Subcutaneous abdominal adipose tissue (tissue), 5 donors: ENCODE data around the gene ZNF3.

Experiments
- H3K27ac ChIP-seq: one replicate; pipeline ENCODE4 v1.7.0; 2013; ENCODE audit warnings: low read depth, mild to moderate bottlenecking, inconsistent platforms, low read length, moderate library complexity
- H3K27me3 ChIP-seq, 5 donors: one replicate each; pipeline ENCODE4 v1.7.0; 2013; ENCODE audit warnings: low read length in 5 of 5, inconsistent platforms in 1 of 5; ENCODE audit not compliant: control insufficient read depth in 5 of 5, insufficient read depth in 4 of 5
- H3K36me3 ChIP-seq, 5 donors: one replicate each; pipeline ENCODE4 v1.7.0; 2013; ENCODE audit warnings: low read length in 5 of 5; ENCODE audit not compliant: control insufficient read depth in 5 of 5, insufficient read depth in 5 of 5
- H3K4me1 ChIP-seq, 5 donors: one replicate each; pipeline ENCODE4 v1.7.0; 2013; ENCODE audit warnings: low read length in 5 of 5, mild to moderate bottlenecking in 3 of 5, moderate library complexity in 1 of 5; ENCODE audit not compliant: control insufficient read depth in 5 of 5, insufficient read depth in 5 of 5
- H3K4me3 ChIP-seq, 5 donors: one replicate each; pipeline ENCODE4 v1.7.0; 2013; ENCODE audit warnings: low read length in 5 of 5, low read depth in 1 of 5
- H3K9ac ChIP-seq, 5 donors: one replicate each; pipeline ENCODE4 v1.7.0; 2013; ENCODE audit warnings: low read length in 5 of 5, mild to moderate bottlenecking in 4 of 5, moderate library complexity in 3 of 5
- H3K9me3 ChIP-seq, 5 donors: one replicate each; pipeline ENCODE4 v1.7.0; 2013; ENCODE audit warnings: low read length in 5 of 5; ENCODE audit not compliant: control insufficient read depth in 5 of 5
- donor health status: healthy.
- donor health status: healthy.
- donor health status: healthy.
- donor health status: healthy.
- donor health status: healthy.

Gene ZNF3

GRCh38 chr7:100059251-100059739 is 22.2 kb downstream of the ZNF3 start:
- no peaks in the 10 kb centered on the region for H3K4me1 ChIP-seq
- H3K4me3 ChIP-seq: no peak overlapping the region
- no peak overlapping the region for H3K27ac ChIP-seq
- no peaks in the 10 kb centered on the region for H3K27me3 ChIP-seq
- no peaks in the 10 kb centered on the region for H3K9me3 ChIP-seq
- no peak overlapping the region for H3K9ac ChIP-seq
- H3K36me3 ChIP-seq: peaks cover 8 to 66% (median 48%) of the 10 kb centered on the region in 5 donors

- Histone ChIP-seq H3K9me3 (no peaks in the 10 kb centered on the region), H3K36me3 (peaks cover 3 to 52% (median 38%) of the 10 kb centered on the region in 5 donors), H3K27me3 (no peaks in the 10 kb centered on the region), H3K4me1 (no peaks in the 10 kb centered on the region), H3K27ac (no peak overlapping the region), H3K4me3 (no peak overlapping the region), H3K9ac (no peak overlapping the region)
Measured at GRCh38 chr7:100057006-100057405, 24.5 kb downstream of the ZNF3 start.

GRCh38 chr7:100053215-100053614 is 28.3 kb downstream of the ZNF3 start:
- no peaks in the 10 kb centered on the region for H3K27me3 ChIP-seq
- H3K4me1 ChIP-seq: peaks cover 0 to 15% (median 11%) of the 10 kb centered on the region in 5 donors
- H3K9ac ChIP-seq: no peak overlapping the region
- no peak overlapping the region for H3K4me3 ChIP-seq
- H3K9me3 ChIP-seq: no peaks in the 10 kb centered on the region
- no peak overlapping the region for H3K27ac ChIP-seq
- peaks cover 3 to 18% (median 16%) of the 10 kb centered on the region in 5 donors for H3K36me3 ChIP-seq

- Histone ChIP-seq H3K9me3 (no peaks in the 10 kb centered on the region), H3K4me3 (no peak overlapping the region), H3K27ac (no peak overlapping the region), H3K36me3 (peaks cover 0 to 3% (median under 1%) of the 10 kb centered on the region in 5 donors), H3K27me3 (no peaks in the 10 kb centered on the region), H3K4me1 (peaks cover 0 to 15% (median 11%) of the 10 kb centered on the region in 5 donors), H3K9ac (no peak overlapping the region)
Measured at GRCh38 chr7:100051611-100052010, 29.9 kb downstream of the ZNF3 start.

GRCh38 chr7:100049441-100050291 is 31.9 kb downstream of the ZNF3 start, which contains the start of gene ZSCAN21:
Gene ZSCAN21 (plus strand): TSS chr7:100049774. CDS start chr7:100057007, 7,233 bp downstream.
- H3K4me1 ChIP-seq: peaks cover 0 to 15% (median 11%) of the 10 kb centered on the region in 5 donors
- H3K27me3 ChIP-seq: no peaks in the 10 kb centered on the region
- H3K36me3 ChIP-seq: peaks cover 0 to 3% (median 0%) of the 10 kb centered on the region in 5 donors
- H3K9me3 ChIP-seq: no peaks in the 10 kb centered on the region
- H3K27ac ChIP-seq: peak within 1 kb of the TSS; percentile 97
- peak within 1 kb of the TSS; percentile 89 to 99 (median 94) for H3K9ac ChIP-seq
- peak within 1 kb of the TSS; percentile 90 to 96 (median 93) for H3K4me3 ChIP-seq

GRCh38 chr7:100048680-100049079 is 32.8 kb downstream of the ZNF3 start:
- peaks cover 0 to 3% (median 0%) of the 10 kb centered on the region in 5 donors for H3K36me3 ChIP-seq
- no peak overlapping the region for H3K27ac ChIP-seq
- peaks cover 0 to 15% (median 11%) of the 10 kb centered on the region in 5 donors for H3K4me1 ChIP-seq
- peak overlapping the region in 1 of 5 donors; percentile 90 for H3K4me3 ChIP-seq
- no peak overlapping the region for H3K9ac ChIP-seq
- no peaks in the 10 kb centered on the region for H3K9me3 ChIP-seq
- H3K27me3 ChIP-seq: no peaks in the 10 kb centered on the region

GRCh38 chr7:100044718-100045117 is 36.8 kb downstream of the ZNF3 start:
- H3K4me1 ChIP-seq: peaks cover 0 to 6% (median 3%) of the 10 kb centered on the region in 5 donors
- no peak overlapping the region for H3K4me3 ChIP-seq
- H3K36me3 ChIP-seq: no peaks in the 10 kb centered on the region
- no peaks in the 10 kb centered on the region for H3K9me3 ChIP-seq
- no peaks in the 10 kb centered on the region for H3K27me3 ChIP-seq
- no peak overlapping the region for H3K27ac ChIP-seq
- no peak overlapping the region for H3K9ac ChIP-seq

GRCh38 chr7:100040575-100040974 is 40.9 kb downstream of the ZNF3 start:
- no peaks in the 10 kb centered on the region for H3K9me3 ChIP-seq
- H3K36me3 ChIP-seq: peaks cover 0 to 7% (median 4%) of the 10 kb centered on the region in 5 donors
- no peak overlapping the region for H3K27ac ChIP-seq
- no peak overlapping the region for H3K9ac ChIP-seq
- peaks cover 5 to 20% (median 15%) of the 10 kb centered on the region in 5 donors for H3K4me1 ChIP-seq
- no peaks in the 10 kb centered on the region for H3K27me3 ChIP-seq
- H3K4me3 ChIP-seq: no peak overlapping the region

GRCh38 chr7:100038326-100038725 is 43.2 kb downstream of the ZNF3 start:
- H3K9ac ChIP-seq: no peak overlapping the region
- peaks cover 0 to 2% (median 0%) of the 10 kb centered on the region in 5 donors for H3K9me3 ChIP-seq
- peaks cover 10 to 32% (median 25%) of the 10 kb centered on the region in 5 donors for H3K4me1 ChIP-seq
- H3K27me3 ChIP-seq: peaks cover 0 to 5% (median 0%) of the 10 kb centered on the region in 5 donors
- H3K4me3 ChIP-seq: no peak overlapping the region
- H3K27ac ChIP-seq: no peak overlapping the region
- H3K36me3 ChIP-seq: peaks cover 13 to 27% (median 24%) of the 10 kb centered on the region in 5 donors

- Histone ChIP-seq H3K9me3 (peaks cover 0 to 2% (median 0%) of the 10 kb centered on the region in 5 donors), H3K9ac (no peak overlapping the region), H3K27ac (peak overlapping the region; percentile 39), H3K4me3 (no peak overlapping the region), H3K4me1 (peaks cover 10 to 32% (median 25%) of the 10 kb centered on the region in 5 donors), H3K36me3 (peaks cover 23 to 47% (median 42%) of the 10 kb centered on the region in 5 donors), H3K27me3 (peaks cover 0 to 5% (median 0%) of the 10 kb centered on the region in 5 donors)
Measured at GRCh38 chr7:100035876-100036275, 45.6 kb downstream of the ZNF3 start.
